DOHH2 (cell line): ENCODE results near the gene KCNJ6.
"Not testable (repeated sequence)": the region's sequence is repeated elsewhere in the genome, so short reads cannot be mapped to it uniquely, and the experiment has no call there.

Experiments
- EZH2phosphoT487 ChIP-seq: fragments of 200-600 bp; sonication (generic); IDR thresholded peaks from 2 replicates; pipeline ENCODE4 v1.6.1; 2017; ENCODE audit warnings: borderline replicate concordance, mild to moderate bottlenecking, antibody characterized with exemption, low read length, moderate library complexity, mixed read lengths
- TF ChIP-seq, protein P1 (sequence below): fragments of 200-600 bp; sonication (generic); IDR thresholded peaks from one replicate; pipeline ENCODE4 v1.5.1; 2014; ENCODE audit warnings: antibody characterized with exemption, mild to moderate bottlenecking, low read depth, low read length; ENCODE audit not compliant: poor library complexity, severe bottlenecking

DNA sequence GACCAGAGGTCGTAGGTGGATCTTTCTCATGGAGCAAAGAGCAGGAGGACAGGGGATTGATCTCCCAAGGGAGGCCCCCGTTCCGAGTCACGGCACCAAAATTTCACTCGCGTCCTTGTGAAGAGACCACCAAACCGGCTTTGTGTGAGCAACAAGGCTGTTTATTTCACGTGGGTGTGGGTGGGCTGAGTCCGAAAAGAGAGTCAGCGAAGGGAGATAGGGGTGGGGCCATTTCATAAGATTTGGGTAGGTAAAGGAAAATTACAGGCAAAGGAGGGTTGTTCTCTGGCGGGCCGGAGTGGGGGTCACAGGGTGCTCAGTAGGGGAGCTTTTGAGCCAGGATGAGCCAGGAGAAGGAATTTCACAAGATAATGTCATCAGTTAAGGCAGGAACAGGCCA lies 324.3 kb downstream of the KCNJ6 start:
- TF ChIP-seq, protein P1, sequence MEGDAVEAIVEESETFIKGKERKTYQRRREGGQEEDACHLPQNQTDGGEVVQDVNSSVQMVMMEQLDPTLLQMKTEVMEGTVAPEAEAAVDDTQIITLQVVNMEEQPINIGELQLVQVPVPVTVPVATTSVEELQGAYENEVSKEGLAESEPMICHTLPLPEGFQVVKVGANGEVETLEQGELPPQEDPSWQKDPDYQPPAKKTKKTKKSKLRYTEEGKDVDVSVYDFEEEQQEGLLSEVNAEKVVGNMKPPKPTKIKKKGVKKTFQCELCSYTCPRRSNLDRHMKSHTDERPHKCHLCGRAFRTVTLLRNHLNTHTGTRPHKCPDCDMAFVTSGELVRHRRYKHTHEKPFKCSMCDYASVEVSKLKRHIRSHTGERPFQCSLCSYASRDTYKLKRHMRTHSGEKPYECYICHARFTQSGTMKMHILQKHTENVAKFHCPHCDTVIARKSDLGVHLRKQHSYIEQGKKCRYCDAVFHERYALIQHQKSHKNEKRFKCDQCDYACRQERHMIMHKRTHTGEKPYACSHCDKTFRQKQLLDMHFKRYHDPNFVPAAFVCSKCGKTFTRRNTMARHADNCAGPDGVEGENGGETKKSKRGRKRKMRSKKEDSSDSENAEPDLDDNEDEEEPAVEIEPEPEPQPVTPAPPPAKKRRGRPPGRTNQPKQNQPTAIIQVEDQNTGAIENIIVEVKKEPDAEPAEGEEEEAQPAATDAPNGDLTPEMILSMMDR, result not testable (repeated sequence)
- not testable (repeated sequence) for TF ChIP-seq EZH2phosphoT487
